ENCODE data around the gene VBP1. TPM values are rescaled to one million over a fixed set of nuclear protein-coding genes. Genes with fewer than 3 reads are reported as not detected.

VBP1 gene
- polyA plus RNA-seq, 1 of the 3 experiments (the other 2 are of a cell fraction), result 13.8 TPM

- 34% methylated on average over 1 of the region's 1 CpG for WGBS (ENCODE audit: low lambda C conversion rate)
- no peak overlapping the region for H3K4me3 ChIP-seq (ENCODE audit: low read depth in 2 of 2, low read length in 1 of 2)
- no peak overlapping the region for H3K27ac ChIP-seq (ENCODE audit: low read depth in 2 of 2, low read length in 1 of 2)
- H3K79me2 ChIP-seq (ENCODE audit: insufficient read depth), result no peaks in the 10 kb centered on the region; the same call in 1 of the 2 replicates
- H3K36me3 ChIP-seq (replicated peaks in 1 of 2; ENCODE audit: control insufficient read depth in 1 of 2, insufficient read depth in 2 of 2, low read length in 1 of 2), result no peaks in the 10 kb centered on the region
- no peaks in the 10 kb centered on the region for H3K27me3 ChIP-seq (ENCODE audit: insufficient read depth)
- no peaks in the 10 kb centered on the region for H3K4me1 ChIP-seq (ENCODE audit: control insufficient read depth in 1 of 2, insufficient read depth in 2 of 2, low read depth in 1 of 2, low read length in 1 of 2)
- H3K9me2 ChIP-seq, result no peaks in the 10 kb centered on the region
- no peak overlapping the region for H3K4me2 ChIP-seq
- CTCF ChIA-PET, result interaction anchor here (2.1 kb wide), 1 partner anchor 35 kb away, joined by 9 read pairs; the partner anchor contains the start of gene VBP1
- no peak overlapping the region for H2AFZ ChIP-seq (ENCODE audit: low read depth)
- DNase-seq, result no peak
- POLR2A ChIA-PET, result interaction anchor here (1.1 kb wide), 1 partner anchor 12 kb away, joined by 3 read pairs; no protein-coding TSS in a partner anchor
- TF ChIP-seq FOXJ3 (CRISPR knock-in tag; IDR thresholded peaks at IDR 0.05), result no peak
- TF ChIP-seq SIN3A (IDR thresholded peaks at IDR 0.05; ENCODE audit: borderline replicate concordance, low read depth, low read length), result no peak
- TF ChIP-seq CHD2 (IDR thresholded peaks at IDR 0.05; ENCODE audit: low read length, partially characterized antibody), result no peak
- no peak for TF ChIP-seq TAF1 (IDR thresholded peaks at IDR 0.05; ENCODE audit: borderline replicate concordance, low read depth, low read length)
- no peak for TF ChIP-seq FOSL2 (IDR thresholded peaks at IDR 0.05; ENCODE audit: borderline replicate concordance, low read depth)
- TF ChIP-seq POLR2AphosphoS5 (IDR thresholded peaks at IDR 0.05; ENCODE audit: low read depth, low read length), result no peak
- TF ChIP-seq, protein P1, sequence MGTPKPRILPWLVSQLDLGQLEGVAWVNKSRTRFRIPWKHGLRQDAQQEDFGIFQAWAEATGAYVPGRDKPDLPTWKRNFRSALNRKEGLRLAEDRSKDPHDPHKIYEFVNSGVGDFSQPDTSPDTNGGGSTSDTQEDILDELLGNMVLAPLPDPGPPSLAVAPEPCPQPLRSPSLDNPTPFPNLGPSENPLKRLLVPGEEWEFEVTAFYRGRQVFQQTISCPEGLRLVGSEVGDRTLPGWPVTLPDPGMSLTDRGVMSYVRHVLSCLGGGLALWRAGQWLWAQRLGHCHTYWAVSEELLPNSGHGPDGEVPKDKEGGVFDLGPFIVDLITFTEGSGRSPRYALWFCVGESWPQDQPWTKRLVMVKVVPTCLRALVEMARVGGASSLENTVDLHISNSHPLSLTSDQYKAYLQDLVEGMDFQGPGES (IDR thresholded peaks at IDR 0.05; ENCODE audit: low read depth, low read length), result no peak
- TF ChIP-seq JUND (IDR thresholded peaks at IDR 0.05), result no peak
- TF ChIP-seq USF1 (IDR thresholded peaks at IDR 0.05; ENCODE audit: borderline replicate concordance, low read depth), result no peak
- no peak for TF ChIP-seq RAD21 (IDR thresholded peaks at IDR 0.05; ENCODE audit: low read length)
- TF ChIP-seq CTCF (IDR thresholded peaks at IDR 0.05), result no peak
- no peak for TF ChIP-seq GATA2 (CRISPR knock-in tag; IDR thresholded peaks at IDR 0.05)
- no peaks in the 10 kb centered on the region for H3F3A ChIP-seq (replicated peaks; ENCODE audit: insufficient read depth)
- H3K9ac ChIP-seq, result no peak overlapping the region
- H4K20me1 ChIP-seq (ENCODE audit: insufficient read depth), result no peaks in the 10 kb centered on the region
- no peaks in the 10 kb centered on the region for H3K9me3 ChIP-seq
Observed at GRCh38 chrX:155251391-155251790, 35.1 kb downstream of the VBP1 start.

- H2AFZ ChIP-seq (ENCODE audit: low read depth), result no peak overlapping the region
- no peaks in the 10 kb centered on the region for H3K79me2 ChIP-seq (ENCODE audit: insufficient read depth)
- no peaks in the 10 kb centered on the region for H3K27me3 ChIP-seq (ENCODE audit: insufficient read depth)
- H3K4me3 ChIP-seq (ENCODE audit: low read depth in 2 of 2, low read length in 1 of 2), result no peak overlapping the region
- ChIA-PET CTCF (no interaction called here), POLR2A (interaction anchor here (0.6 kb wide), 1 partner anchor 35 kb away, joined by 4 read pairs; no protein-coding TSS in a partner anchor)
- H3K36me3 ChIP-seq (replicated peaks in 1 of 2; ENCODE audit: control insufficient read depth in 1 of 2, insufficient read depth in 2 of 2, low read length in 1 of 2), result no peaks in the 10 kb centered on the region
- 51% methylated on average over 3 of the region's 3 CpGs for WGBS (ENCODE audit: low lambda C conversion rate)
- no peak for DNase-seq
- H3K4me2 ChIP-seq, result no peak overlapping the region
- no peaks in the 10 kb centered on the region; a peak in 1 of 4 replicates for H3K4me1 ChIP-seq (ENCODE audit: control insufficient read depth in 1 of 2, insufficient read depth in 2 of 2, low read depth in 1 of 2, low read length in 1 of 2)
- H3K9ac ChIP-seq, result no peak overlapping the region
- no peaks in the 10 kb centered on the region for H3F3A ChIP-seq (replicated peaks; ENCODE audit: insufficient read depth)
- no peak overlapping the region for H3K27ac ChIP-seq (ENCODE audit: low read depth in 2 of 2, low read length in 1 of 2)
- no peaks in the 10 kb centered on the region for H4K20me1 ChIP-seq (ENCODE audit: insufficient read depth)
- H3K9me3 ChIP-seq, result no peaks in the 10 kb centered on the region
- H3K9me2 ChIP-seq, result no peaks in the 10 kb centered on the region
- no peak for TF ChIP-seq CTCF (IDR thresholded peaks at IDR 0.05)
- TF ChIP-seq POLR2AphosphoS5 (IDR thresholded peaks at IDR 0.05; ENCODE audit: low read depth, low read length), result no peak
- no peak for TF ChIP-seq RCOR1 (IDR thresholded peaks at IDR 0.05; ENCODE audit: low read length)
- TF ChIP-seq NFIC (IDR thresholded peaks at IDR 0.05; ENCODE audit: borderline replicate concordance), result no peak
- TF ChIP-seq USF1 (IDR thresholded peaks at IDR 0.05; ENCODE audit: borderline replicate concordance, low read depth), result no peak
- no peak for TF ChIP-seq MEF2A (IDR thresholded peaks at IDR 0.05; ENCODE audit: borderline replicate concordance, low read depth)
- TF ChIP-seq RAD21 (IDR thresholded peaks at IDR 0.05; ENCODE audit: low read length), result no peak
- TF ChIP-seq GATA2 (CRISPR knock-in tag; IDR thresholded peaks at IDR 0.05), result no peak
- TF ChIP-seq RFX5 (IDR thresholded peaks at IDR 0.05; ENCODE audit: low read length), result no peak
- TF ChIP-seq EZH2phosphoT487 (IDR thresholded peaks at IDR 0.05; ENCODE audit: borderline replicate concordance, low read depth), result no peak
- no peak for TF ChIP-seq ZBTB33 (IDR thresholded peaks at IDR 0.05; ENCODE audit: borderline replicate concordance, low read depth)
- no peak for TF ChIP-seq JUND (IDR thresholded peaks at IDR 0.05)
Observed at GRCh38 chrX:155259752-155260151, 43.5 kb downstream of the VBP1 start.
